WTC11 (cell line): ENCODE results near the gene DEFB132. TPM values are rescaled to one million over a fixed set of nuclear protein-coding genes. Genes with fewer than 3 reads are reported as not detected.

ENCODE experiments used
- ATAC-seq: fragments of 200-7000 bp; cut with Tn5 transposase; 2 replicates; pipeline ENCODE4 v1.10.0; 2021; ENCODE audit warnings: mild to moderate bottlenecking, moderate library complexity
- CTCF ChIA-PET: fragments of 300-600 bp; sonication (Branson Sonifier 250); formaldehyde crosslinking; loops from one replicate; lab custom pipeline; 2021; ENCODE audit warnings: antibody characterized with exemption; lab: Charles Lee
- POLR2A ChIA-PET: fragments of 350-600 bp; sonication (Branson Sonifier 250); formaldehyde crosslinking; loops from one replicate; lab custom pipeline; 2021; ENCODE audit warnings: antibody characterized with exemption; lab: Charles Lee
- DNase-seq: peaks from one replicate; pipeline ENCODE4 v3.0.0; 2021; ENCODE audit warnings: low spot score
- H3K27ac Mint-ChIP-seq: 2 replicates; pipeline ENCODE4 v1.8.0; 2021; ENCODE audit warnings: mixed read lengths
- H3K27me3 Mint-ChIP-seq: 2 replicates; pipeline ENCODE4 v1.8.0; 2021; ENCODE audit warnings: low read depth, mild to moderate bottlenecking, moderate library complexity, mixed read lengths
- H3K36me3 Mint-ChIP-seq: 2 replicates; pipeline ENCODE4 v1.8.0; 2021; ENCODE audit warnings: mixed read lengths
- H3K4me1 Mint-ChIP-seq: 2 replicates; pipeline ENCODE4 v1.8.0; 2022; ENCODE audit warnings: mixed read lengths
- H3K4me3 Mint-ChIP-seq: 2 replicates; pipeline ENCODE4 v1.8.0; 2021; ENCODE audit warnings: mild to moderate bottlenecking, moderate library complexity, mixed read lengths
- H3K9me3 Mint-ChIP-seq: 2 replicates; pipeline ENCODE4 v1.8.0; 2021; ENCODE audit warnings: mixed read lengths
- CREM ChIP-seq: sonication (generic); formaldehyde crosslinking; IDR thresholded peaks from 2 replicates; pipeline ENCODE4 v1.8.1; 2022; ENCODE audit warnings: mild to moderate bottlenecking, missing genetic modification reagents, moderate library complexity
- EMX1 ChIP-seq: fragments of 250-450 bp; sonication (Bioruptor Pico); IDR thresholded peaks from 2 replicates; pipeline ENCODE4 v1.8.0; 2021; ENCODE audit warnings: mild to moderate bottlenecking
- ETV6 ChIP-seq: sonication (generic); formaldehyde crosslinking; IDR thresholded peaks from 2 replicates; pipeline ENCODE4 v1.8.1; 2022; ENCODE audit warnings: mild to moderate bottlenecking, missing genetic modification reagents
- FOXK1 ChIP-seq: sonication (generic); formaldehyde crosslinking; IDR thresholded peaks from 2 replicates; pipeline ENCODE4 v1.8.0; 2022; ENCODE audit warnings: mild to moderate bottlenecking, moderate library complexity, missing genetic modification reagents
- JAZF1 ChIP-seq: fragments of 250-450 bp; sonication (Bioruptor Pico); IDR thresholded peaks from 2 replicates; pipeline ENCODE4 v1.9.0; 2021; ENCODE audit warnings: moderate library complexity, mild to moderate bottlenecking, inconsistent platforms
- MYBL2 ChIP-seq: sonication (generic); formaldehyde crosslinking; IDR thresholded peaks from 2 replicates; pipeline ENCODE4 v1.8.1; 2023; ENCODE audit warnings: mild to moderate bottlenecking, moderate library complexity, missing genetic modification reagents
- PRRX2 ChIP-seq: fragments of 250-450 bp; sonication (Bioruptor Pico); IDR thresholded peaks from 2 replicates; pipeline ENCODE4 v1.8.0; 2021; ENCODE audit warnings: mild to moderate bottlenecking
- total RNA-seq: library from RNA; stranded (reverse); gene quantifications from 3 replicates; pipeline ENCODE4 v1.2.3, GENCODE V29; 2021
- TF ChIP-seq, protein P1 (sequence below): fragments of 250-450 bp; sonication (Bioruptor Pico); conservative IDR thresholded peaks from 2 replicates; pipeline ENCODE4 v1.9.0; 2021; ENCODE audit warnings: mild to moderate bottlenecking
- TF ChIP-seq, protein P2 (sequence below): sonication (generic); formaldehyde crosslinking; IDR thresholded peaks from 2 replicates; pipeline ENCODE4 v1.8.0; 2022; ENCODE audit warnings: mild to moderate bottlenecking, missing genetic modification reagents
- TF ChIP-seq, protein P3 (sequence below): sonication (generic); formaldehyde crosslinking; IDR thresholded peaks from 2 replicates; pipeline ENCODE4 v1.8.1; 2022; ENCODE audit warnings: missing genetic modification reagents, borderline replicate concordance
- TF ChIP-seq, protein P4 (sequence below): sonication (generic); formaldehyde crosslinking; conservative IDR thresholded peaks from 2 replicates; pipeline ENCODE4 v1.8.1; 2023; ENCODE audit warnings: mild to moderate bottlenecking, low read depth, missing genetic modification reagents, moderate library complexity
- TF ChIP-seq, protein P5 (sequence below): sonication (generic); formaldehyde crosslinking; IDR thresholded peaks from 2 replicates; pipeline ENCODE4 v1.8.1; 2023; ENCODE audit warnings: mild to moderate bottlenecking, missing genetic modification reagents, borderline replicate concordance
- TF ChIP-seq, protein P6 (sequence below): sonication (generic); formaldehyde crosslinking; IDR thresholded peaks from 2 replicates; pipeline ENCODE4 v1.8.1; 2023; ENCODE audit warnings: mild to moderate bottlenecking, missing genetic modification reagents

Gene DEFB132
- total RNA-seq, 1 experiment from 2014 or later = not detected

DNA sequence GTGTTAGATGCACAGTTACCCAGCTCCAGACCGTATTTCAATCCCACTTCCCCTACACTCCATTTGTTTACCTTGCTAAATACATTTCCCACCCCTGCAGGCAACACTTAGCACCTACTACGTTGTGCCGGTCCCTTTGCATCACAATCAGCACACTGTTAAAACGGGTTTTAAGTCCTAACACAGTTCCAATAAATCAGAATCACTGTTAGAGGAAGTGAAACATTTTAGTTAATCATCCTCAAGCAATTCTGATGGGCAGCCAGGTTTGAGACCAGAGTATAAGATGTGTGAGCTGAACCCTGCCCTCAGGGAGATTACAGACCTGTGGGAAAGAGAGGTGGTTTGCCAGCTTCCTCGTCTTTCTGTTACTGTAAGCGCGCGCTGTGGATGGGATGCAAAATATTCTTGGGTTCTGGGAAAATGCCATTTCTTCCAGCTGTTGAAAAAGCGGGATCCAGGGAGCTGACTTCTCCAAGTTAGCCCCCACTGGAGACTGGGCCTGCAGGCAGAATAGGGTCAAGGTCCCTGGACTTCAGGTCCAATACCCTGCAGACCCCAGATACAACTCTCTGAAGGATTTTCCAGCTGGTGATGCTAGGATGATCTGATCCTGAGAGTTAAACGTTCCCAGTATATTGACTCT, 42.9 kb downstream of the DEFB132 start:
- H3K4me3 Mint-ChIP-seq = peak overlapping the region; percentile 100
- CTCF ChIA-PET = interaction anchor here (0.8 to 6.5 kb wide), 8 partner anchors 9 to 131 kb away, joined by 3 to 55 read pairs (median 8); partner anchors contain the start of gene SOX12
- H3K36me3 Mint-ChIP-seq = peaks cover 23% of the 10 kb centered on the region
- no peak for DNase-seq
- H3K9me3 Mint-ChIP-seq = peaks cover 13% of the 10 kb centered on the region
- peak overlapping the region; percentile 99 for H3K27ac Mint-ChIP-seq
- ATAC-seq = peak; percentile 6
- POLR2A ChIA-PET = interaction anchor here (0.8 to 6.3 kb wide), 5 partner anchors 9 to 34 kb away, joined by 3 to 110 read pairs (median 4); partner anchors contain the start of gene SOX12
- H3K4me1 Mint-ChIP-seq = peaks cover 62% of the 10 kb centered on the region
- no peak for TF ChIP-seq MYBL2 (CRISPR knock-in tag)
- TF ChIP-seq PRRX2 = no peak
- TF ChIP-seq, protein P1, sequence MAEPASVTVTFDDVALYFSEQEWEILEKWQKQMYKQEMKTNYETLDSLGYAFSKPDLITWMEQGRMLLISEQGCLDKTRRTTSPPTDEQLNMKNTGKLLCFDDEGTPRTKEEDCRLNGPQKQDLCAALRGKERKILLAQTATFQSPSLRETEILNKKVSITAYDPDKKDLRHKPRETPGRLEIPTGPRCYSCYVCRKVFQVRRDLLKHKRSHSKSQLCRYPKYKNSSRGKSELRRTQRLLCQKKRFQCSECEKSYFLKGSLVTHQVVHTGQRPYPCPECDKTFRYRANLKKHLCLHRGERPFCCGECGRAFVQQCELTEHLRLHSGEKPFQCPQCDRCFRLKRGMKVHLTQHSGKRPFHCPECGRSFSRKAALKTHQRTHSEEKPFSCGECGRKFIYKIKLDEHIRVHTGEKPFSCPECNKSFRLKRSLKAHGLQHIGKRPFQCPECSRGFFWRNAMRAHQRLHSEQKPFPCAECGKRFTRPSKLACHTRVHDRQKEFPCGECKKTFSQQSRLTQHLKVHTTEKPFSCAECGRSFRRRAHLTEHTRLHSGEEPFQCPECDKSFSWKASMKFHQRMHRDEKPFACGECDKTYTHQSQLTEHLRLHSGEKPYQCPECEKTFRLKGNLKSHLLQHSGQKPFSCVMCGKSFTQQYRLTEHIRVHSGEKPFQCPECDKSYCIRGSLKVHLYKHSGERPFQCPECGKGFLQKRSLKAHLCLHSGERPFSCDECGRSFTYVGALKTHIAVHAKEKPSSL (CRISPR knock-in tag) = no peak
- no peak for TF ChIP-seq JAZF1 (CRISPR knock-in tag)
- TF ChIP-seq, protein P2, sequence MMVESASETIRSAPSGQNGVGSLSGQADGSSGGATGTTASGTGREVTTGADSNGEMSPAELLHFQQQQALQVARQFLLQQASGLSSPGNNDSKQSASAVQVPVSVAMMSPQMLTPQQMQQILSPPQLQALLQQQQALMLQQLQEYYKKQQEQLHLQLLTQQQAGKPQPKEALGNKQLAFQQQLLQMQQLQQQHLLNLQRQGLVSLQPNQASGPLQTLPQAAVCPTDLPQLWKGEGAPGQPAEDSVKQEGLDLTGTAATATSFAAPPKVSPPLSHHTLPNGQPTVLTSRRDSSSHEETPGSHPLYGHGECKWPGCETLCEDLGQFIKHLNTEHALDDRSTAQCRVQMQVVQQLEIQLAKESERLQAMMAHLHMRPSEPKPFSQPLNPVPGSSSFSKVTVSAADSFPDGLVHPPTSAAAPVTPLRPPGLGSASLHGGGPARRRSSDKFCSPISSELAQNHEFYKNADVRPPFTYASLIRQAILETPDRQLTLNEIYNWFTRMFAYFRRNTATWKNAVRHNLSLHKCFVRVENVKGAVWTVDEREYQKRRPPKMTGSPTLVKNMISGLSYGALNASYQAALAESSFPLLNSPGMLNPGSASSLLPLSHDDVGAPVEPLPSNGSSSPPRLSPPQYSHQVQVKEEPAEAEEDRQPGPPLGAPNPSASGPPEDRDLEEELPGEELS (CRISPR knock-in tag) = peak; percentile 69; the same call in 1 of the 2 replicates
- TF ChIP-seq EMX1 = no peak
- TF ChIP-seq, protein P3, sequence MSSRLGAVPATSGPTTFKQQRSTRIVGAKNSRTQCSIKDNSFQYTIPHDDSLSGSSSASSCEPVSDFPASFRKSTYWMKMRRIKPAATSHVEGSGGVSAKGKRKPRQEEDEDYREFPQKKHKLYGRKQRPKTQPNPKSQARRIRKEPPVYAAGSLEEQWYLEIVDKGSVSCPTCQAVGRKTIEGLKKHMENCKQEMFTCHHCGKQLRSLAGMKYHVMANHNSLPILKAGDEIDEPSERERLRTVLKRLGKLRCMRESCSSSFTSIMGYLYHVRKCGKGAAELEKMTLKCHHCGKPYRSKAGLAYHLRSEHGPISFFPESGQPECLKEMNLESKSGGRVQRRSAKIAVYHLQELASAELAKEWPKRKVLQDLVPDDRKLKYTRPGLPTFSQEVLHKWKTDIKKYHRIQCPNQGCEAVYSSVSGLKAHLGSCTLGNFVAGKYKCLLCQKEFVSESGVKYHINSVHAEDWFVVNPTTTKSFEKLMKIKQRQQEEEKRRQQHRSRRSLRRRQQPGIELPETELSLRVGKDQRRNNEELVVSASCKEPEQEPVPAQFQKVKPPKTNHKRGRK = no peak
- TF ChIP-seq, protein P4, sequence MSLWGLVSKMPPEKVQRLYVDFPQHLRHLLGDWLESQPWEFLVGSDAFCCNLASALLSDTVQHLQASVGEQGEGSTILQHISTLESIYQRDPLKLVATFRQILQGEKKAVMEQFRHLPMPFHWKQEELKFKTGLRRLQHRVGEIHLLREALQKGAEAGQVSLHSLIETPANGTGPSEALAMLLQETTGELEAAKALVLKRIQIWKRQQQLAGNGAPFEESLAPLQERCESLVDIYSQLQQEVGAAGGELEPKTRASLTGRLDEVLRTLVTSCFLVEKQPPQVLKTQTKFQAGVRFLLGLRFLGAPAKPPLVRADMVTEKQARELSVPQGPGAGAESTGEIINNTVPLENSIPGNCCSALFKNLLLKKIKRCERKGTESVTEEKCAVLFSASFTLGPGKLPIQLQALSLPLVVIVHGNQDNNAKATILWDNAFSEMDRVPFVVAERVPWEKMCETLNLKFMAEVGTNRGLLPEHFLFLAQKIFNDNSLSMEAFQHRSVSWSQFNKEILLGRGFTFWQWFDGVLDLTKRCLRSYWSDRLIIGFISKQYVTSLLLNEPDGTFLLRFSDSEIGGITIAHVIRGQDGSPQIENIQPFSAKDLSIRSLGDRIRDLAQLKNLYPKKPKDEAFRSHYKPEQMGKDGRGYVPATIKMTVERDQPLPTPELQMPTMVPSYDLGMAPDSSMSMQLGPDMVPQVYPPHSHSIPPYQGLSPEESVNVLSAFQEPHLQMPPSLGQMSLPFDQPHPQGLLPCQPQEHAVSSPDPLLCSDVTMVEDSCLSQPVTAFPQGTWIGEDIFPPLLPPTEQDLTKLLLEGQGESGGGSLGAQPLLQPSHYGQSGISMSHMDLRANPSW (CRISPR knock-in tag) = no peak
- TF ChIP-seq ETV6 (CRISPR knock-in tag) = 0 out of 2 replicates have a peak, but pooled peaks have one; percentile 58
- no peak for TF ChIP-seq CREM (CRISPR knock-in tag)
- TF ChIP-seq, protein P5, sequence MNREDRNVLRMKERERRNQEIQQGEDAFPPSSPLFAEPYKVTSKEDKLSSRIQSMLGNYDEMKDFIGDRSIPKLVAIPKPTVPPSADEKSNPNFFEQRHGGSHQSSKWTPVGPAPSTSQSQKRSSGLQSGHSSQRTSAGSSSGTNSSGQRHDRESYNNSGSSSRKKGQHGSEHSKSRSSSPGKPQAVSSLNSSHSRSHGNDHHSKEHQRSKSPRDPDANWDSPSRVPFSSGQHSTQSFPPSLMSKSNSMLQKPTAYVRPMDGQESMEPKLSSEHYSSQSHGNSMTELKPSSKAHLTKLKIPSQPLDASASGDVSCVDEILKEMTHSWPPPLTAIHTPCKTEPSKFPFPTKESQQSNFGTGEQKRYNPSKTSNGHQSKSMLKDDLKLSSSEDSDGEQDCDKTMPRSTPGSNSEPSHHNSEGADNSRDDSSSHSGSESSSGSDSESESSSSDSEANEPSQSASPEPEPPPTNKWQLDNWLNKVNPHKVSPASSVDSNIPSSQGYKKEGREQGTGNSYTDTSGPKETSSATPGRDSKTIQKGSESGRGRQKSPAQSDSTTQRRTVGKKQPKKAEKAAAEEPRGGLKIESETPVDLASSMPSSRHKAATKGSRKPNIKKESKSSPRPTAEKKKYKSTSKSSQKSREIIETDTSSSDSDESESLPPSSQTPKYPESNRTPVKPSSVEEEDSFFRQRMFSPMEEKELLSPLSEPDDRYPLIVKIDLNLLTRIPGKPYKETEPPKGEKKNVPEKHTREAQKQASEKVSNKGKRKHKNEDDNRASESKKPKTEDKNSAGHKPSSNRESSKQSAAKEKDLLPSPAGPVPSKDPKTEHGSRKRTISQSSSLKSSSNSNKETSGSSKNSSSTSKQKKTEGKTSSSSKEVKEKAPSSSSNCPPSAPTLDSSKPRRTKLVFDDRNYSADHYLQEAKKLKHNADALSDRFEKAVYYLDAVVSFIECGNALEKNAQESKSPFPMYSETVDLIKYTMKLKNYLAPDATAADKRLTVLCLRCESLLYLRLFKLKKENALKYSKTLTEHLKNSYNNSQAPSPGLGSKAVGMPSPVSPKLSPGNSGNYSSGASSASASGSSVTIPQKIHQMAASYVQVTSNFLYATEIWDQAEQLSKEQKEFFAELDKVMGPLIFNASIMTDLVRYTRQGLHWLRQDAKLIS (CRISPR knock-in tag) = no peak
- TF ChIP-seq FOXK1 (CRISPR knock-in tag) = peak; percentile 69; the same call in 1 of the 2 replicates
- TF ChIP-seq, protein P6, sequence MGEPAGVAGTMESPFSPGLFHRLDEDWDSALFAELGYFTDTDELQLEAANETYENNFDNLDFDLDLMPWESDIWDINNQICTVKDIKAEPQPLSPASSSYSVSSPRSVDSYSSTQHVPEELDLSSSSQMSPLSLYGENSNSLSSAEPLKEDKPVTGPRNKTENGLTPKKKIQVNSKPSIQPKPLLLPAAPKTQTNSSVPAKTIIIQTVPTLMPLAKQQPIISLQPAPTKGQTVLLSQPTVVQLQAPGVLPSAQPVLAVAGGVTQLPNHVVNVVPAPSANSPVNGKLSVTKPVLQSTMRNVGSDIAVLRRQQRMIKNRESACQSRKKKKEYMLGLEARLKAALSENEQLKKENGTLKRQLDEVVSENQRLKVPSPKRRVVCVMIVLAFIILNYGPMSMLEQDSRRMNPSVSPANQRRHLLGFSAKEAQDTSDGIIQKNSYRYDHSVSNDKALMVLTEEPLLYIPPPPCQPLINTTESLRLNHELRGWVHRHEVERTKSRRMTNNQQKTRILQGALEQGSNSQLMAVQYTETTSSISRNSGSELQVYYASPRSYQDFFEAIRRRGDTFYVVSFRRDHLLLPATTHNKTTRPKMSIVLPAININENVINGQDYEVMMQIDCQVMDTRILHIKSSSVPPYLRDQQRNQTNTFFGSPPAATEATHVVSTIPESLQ (CRISPR knock-in tag) = no peak
- H3K27me3 Mint-ChIP-seq = peaks cover 26% of the 10 kb centered on the region
